Activated CD8-positive, alpha-beta memory T cell treated with anti-CD3 and anti-CD28 coated beads for 24 hours (primary cell): Measurements from ENCODE around the gene CAPZB.

Experiments
- DNase-seq: peaks from one replicate; pipeline ENCODE4 v3.0.0-alpha.2; 2020

Gene CAPZB

DNA sequence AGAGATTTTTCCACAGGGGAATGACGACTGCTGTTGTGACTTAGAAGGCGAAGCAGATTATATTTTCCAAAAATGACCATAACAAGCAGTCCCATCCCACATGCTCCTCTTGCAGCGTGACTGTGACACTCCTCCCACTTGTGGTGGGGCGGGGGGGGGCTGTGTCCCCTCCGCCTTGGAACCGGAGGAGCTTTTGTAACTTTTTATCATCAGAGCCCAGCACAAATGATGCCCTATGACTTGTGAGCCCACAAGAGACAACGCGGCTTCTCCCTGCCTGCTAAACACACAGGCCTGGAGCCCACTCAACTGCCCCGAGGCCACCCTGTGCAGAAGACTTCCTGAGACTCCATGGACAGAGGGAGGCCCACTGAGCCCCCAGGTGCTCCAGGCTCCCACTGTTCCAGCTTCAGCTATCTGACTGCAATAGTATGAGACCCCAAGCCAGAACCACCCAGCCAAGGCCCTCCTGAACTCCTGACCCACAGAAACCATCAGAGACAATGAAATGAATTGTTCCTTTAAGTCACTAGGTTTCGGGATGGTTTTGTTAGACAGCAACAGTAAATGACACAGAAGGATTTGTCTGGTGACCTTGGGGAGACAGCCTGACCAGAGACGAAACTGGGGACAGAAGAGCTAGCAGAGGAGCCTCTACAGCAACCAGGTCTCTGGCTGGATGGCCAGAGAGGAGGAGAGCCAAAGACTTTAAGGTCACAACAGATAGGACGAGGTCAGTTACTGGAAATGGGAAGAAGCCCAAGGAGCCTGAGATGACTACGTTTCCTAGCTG is 58.8 kb downstream of the CAPZB start:
- DNase-seq, result no peak

DNA sequence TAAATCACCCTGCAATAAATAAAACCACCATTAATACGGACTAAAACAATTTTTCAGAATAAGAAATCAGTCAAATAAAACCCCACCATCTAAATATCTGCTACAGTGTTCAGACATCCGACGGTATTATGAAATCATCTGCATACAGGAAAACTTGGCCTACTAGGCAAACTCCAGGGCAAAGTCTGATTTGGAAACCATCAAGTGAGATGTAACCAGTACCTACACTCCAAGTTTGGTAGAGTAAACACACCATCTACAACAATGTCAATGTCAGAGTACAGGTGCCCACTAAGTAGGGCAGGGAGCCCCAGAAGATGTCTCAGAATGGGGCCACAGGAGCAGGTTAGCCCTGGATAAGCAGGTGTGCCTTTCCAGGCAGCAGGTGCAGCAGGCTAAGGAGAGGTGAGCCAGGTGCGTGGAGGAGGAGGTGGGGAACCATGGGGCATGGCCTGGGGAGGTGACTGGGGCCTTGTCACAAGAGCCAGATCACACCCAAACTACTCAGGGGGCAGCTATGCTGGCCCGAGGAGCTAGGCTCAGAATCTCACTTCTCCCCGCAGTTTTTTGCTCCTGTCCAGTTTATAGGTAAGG is 59.6 kb downstream of the CAPZB start:
- no peak for DNase-seq

DNA sequence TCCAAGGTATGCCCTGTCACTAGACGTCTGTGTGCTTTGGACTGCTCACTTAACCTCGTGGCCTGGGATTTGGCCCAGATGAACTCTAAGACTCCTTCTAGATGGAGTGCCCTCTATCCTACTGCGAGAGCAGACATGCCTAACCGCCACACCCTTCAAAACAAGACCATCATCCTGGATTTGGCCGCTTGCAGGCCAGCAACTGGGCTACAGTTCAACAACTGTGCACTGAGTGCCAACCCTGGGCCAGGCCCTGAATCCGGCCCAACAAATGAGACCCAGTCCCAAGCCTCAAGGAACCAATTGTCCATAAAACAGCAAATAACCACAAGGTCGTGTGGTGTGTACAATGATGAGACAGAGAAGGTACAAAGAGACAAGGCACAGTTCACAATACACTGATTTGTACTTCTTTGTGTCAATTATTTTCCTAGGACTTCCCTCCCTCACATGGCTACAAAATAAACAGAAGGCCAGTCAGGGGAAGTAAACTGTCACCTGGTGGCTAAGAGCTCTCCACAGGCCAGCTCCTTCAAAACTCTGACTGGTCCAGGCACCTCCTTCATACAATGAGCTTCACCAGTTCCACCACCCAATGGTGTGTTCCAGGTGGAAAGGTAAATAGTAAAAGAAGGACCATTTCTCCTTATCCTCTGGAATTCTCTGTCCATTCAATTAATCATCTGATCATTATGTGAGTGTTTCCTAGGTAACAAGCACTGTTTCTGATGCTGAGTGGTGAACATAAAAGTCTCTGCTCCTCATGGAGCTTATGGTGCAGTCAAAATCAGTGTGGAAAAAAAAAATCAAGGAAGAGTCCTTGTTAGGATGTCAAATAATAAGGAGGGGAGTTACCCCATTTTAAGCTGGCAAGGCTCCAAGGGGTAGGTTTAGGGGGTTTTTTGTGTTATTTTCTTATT is 60.4 kb downstream of the CAPZB start:
- DNase-seq, result no peak

DNA sequence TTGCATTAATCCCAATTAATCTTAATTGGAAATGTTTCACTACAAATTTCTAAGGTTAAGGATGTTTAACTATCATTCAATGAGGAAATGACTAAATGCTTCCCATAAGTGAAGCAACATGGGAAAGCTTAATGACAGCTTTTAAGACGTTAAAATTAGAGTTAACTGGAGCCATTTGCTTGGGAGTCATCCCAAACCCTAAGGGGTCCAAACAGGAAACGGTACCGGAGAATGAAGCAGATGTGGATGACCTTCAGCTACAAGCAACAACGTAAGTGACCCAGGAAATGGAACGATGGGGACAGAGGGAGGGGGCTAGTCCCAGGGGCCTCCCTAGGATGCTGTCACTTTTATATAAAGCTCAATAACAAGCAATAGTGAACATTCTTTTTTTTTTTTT is 62.2 kb downstream of the CAPZB start:
- DNase-seq, result no peak

DNA sequence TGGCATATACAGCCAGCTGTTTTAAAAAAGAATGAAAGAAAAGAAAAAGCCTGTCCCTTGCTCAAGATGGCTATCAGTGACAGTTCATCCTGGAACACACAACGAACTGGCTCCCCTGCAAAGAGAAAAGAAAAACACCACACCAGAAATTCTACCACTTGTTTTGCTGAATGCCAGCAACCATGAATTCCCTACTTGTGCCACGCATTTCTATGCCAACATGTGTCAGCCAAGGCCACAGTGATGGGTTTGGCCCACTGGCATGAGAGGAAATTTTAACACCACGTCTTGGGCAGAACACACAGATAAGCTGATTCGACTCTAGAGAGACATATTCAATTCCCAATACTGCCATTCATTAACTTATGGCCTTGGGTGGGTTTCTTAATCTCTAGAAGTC is 64.0 kb downstream of the CAPZB start:
- DNase-seq, result no peak

DNA sequence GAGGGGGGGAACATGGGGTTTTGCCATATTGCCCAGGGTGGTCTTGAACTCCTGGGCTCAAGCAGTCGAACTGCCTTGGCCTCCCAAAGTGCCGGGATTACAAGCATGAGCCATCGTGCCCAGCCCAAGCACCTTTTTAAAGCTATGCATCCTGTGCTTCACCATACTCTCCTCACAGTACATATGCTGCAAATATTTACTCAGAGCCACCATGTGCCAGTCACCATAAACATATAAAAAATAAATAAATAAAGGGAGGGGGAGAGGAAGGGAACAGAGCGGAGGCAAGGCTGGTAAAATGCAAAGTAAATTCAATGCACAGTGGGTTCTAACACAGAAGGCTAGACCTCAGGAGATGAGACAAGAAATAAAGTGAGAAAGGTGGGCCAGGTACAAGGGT is 64.7 kb downstream of the CAPZB start:
- DNase-seq, result no peak

DNA sequence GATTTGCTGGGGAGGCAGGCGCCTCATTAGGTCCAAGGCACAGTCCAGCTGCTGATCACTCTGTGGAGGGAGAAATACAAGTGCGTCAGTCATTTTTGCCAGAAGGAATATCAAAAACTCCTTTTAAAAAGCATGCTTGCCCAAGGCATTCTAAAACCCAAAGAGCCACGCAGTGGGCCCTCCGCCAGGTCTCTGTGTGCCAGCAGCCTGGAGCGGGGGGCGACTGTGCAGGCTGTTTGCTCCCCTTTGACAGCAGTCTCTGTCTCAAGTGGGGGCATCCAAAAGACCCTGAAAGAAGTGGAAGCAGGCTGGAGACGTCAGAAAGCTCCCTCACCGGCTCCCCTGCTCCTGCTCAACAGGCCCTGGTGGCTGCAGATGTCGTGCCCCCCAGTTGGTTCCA is 65.6 kb downstream of the CAPZB start:
- no peak for DNase-seq

DNA sequence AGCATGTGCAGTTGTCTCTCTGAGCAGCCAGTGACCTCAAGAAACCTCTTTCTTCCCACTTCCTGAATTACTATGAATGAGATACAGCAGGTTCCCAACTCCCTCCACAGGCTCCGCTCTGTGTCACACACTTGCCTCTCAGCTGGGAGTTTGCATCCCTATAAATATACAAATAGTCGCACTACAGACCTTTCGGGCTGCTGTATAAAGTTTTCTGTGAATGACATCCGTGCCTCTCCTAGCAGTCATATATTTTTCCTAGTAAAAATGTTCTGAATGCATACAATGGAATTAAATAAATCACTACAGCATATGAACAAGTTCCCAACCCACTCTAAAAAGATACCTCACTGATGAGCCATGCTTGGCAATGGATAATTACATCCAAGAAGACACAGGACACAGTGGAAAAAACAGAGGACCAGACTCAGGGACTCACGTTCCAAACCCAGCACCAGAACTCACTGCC is 66.8 kb downstream of the CAPZB start:
- no peak for DNase-seq

DNA sequence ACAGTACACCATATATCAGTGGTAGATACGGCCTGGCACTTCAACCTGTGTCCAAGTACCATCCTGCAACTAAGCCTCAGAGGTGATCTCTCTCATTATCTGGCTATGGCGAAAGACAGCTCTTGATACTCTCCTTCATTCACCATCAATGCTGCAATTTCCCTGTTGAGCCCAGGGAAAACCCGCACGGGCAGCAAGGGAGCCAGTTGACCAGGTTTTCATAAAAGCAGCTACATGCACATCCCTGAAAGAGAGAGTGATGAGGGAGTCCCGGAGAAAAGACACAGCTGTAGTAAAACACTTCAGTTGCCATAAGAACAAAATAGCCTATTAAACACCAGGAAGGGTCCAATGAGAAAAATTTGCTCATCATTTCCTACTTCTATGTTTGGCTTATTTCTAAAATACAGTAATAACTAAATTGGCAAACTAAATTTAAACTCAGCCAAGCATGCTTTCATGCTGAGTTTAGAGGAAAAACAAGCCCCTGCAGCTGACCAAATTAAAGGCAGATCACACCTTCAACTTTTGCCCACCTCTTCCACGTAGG is 68.3 kb downstream of the CAPZB start:
- DNase-seq, result no peak

DNA sequence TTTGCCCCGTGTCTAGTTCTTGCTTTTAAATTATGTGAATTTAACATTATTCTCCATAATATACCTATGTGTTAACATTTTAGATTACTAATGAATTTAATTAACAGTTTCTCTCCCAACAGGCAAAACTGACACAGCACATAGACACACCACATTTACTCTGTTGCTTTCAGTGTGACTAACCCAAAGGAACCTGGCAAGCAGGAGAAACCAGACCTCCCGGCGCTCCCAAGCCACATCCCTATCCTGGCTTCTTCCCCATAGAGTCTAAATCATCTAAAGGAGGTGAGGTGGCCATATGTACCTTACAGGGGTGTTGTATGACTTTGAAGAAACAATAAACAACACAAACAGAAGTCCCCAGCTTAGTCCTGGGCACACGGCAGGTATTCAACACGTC is 69.2 kb downstream of the CAPZB start:
- DNase-seq, result no peak

DNA sequence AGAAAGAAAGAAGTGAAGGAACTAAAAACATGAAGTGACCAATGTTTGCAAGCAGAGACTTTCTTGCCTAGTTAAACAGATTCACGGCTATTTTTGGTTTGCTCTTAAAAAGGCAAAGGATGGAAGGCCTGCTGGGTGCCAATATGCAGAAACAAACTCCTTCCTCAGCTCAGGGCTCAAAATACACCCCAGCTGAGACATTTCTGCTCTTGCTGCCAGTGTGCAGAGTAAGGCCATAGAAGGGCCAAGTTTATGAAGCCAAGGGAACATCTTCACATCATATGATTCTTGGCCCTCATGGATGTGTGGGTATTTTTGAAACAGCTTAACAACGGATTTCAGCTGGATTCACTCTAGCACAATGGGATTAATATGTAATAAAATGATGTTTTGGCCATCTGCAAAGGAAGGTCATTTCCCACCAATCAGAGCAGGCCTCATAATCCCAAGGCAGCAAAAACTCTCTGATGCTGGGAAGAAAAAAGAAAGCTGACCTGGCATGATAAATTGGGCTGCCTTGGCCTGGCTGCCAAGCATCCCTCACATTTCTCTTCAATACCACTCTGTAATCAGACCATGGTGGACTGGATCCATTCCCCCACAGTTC is 70.7 kb downstream of the CAPZB start:
- DNase-seq, result no peak

DNA sequence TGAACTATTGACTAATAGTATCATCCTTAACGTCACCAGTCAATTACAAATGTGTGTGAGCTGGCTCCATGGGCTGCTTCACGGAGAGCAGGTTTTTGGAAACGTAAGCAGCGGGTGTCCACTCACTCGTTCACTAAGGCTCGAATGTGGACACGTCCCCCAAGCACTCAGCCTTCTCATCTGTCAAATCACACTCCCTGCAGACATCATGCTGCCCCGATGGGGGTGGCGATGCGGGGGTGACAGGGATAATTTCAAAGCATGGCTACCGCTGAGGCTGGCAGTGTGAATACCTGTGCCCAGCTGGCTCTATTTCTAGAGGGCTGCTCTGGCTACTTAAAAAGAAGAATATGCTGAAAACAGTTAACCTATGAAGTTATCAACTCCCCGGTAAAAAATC is 71.3 kb downstream of the CAPZB start:
- DNase-seq, result no peak

DNA sequence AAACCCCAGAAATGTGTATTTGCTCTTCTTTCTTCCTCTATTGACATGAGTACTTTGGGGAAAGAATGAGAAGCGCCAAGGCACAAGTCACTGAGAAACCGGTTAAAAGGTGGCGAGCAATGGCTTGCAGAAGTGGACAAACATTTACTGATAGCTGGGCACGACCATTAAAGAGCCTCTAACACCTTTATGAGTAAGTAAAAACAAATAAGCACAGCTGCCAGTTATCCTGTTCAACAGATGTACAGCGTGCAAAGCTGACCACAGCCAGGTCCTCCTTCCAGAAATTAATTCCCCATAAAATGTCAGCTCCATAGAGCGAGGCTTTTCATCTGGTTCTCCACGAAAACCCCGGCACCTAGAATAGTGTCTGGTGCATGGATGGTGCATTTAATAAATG is 72.7 kb downstream of the CAPZB start:
- DNase-seq, result no peak

DNA sequence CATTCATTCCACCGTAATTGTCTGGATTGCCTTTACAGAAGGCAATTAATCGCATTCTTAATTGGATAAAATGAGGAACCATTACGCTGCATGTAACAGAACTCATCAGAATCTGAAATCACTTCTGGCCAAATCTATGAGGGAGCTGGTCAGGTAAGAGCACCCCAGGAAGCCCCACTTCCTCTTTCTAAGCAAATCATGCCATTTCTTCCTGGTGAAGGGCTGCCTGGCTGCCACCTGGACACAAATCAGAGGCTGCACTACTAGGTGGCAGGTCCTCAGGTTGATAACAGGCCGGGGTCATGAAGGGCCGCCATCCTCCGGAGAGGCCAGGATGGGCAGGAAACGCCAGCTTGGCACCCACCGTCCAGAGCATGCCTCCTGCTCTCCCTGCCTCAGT is 73.7 kb downstream of the CAPZB start:
- no peak for DNase-seq

DNA sequence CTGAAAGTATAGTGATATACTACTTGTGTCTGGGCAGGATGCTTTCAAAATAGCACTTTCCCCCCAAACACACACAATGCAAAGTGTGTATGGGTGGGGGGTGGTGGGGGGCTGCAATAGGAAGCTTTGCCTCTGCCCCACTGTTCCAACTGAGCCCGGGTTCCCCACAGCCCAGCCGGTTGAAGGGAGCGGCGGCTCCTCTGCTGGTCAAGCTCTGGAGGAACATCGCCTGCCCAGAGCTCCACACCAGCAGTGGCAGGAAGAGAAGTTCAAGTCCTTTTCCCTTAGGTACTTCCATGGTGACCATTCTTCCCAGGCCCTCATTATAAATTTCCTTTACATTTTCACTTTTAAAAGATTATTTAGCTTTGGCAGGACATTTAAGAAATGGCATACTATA is 74.9 kb downstream of the CAPZB start:
- no peak for DNase-seq

DNA sequence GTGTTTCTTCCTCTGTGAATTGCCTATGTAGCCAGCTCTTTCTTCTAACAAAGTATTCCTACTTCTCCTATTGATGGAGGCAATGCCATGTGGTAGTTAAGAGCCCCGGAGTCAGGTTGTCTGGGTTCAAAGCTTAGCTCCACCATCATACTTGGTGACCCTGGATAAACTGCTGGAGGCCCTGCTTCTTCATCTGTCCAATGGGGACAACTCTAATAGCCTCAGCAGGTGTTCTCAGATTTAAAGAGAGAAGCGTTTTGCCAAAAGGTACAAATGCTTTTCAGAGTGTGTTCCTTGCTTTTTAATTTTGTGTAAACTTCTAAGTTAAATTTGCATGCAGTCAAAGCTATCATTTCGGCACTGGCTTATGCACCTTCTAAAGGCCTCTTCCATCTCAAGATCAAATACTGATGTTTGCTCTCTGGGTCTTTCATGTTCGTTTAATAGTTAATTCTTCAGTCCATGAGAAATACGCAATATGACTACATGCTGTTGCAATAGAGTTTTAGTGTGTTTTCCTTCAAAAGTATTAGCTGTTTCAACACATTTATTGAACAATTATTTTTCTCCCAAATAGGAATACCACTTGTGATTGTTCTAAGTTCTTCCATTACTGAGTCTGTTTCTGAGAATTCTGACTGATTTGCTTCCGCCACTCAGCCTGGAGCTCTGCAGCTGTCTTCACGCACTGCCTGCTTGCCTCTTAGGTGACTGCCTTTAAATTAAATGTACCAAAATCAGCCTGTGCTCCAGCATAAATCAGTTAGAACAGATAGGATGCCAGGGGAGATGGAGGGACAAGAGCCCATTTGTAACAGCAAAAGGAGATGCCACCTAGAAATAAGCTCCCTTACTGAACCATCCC is 75.6 kb downstream of the CAPZB start:
- DNase-seq, result no peak

DNA sequence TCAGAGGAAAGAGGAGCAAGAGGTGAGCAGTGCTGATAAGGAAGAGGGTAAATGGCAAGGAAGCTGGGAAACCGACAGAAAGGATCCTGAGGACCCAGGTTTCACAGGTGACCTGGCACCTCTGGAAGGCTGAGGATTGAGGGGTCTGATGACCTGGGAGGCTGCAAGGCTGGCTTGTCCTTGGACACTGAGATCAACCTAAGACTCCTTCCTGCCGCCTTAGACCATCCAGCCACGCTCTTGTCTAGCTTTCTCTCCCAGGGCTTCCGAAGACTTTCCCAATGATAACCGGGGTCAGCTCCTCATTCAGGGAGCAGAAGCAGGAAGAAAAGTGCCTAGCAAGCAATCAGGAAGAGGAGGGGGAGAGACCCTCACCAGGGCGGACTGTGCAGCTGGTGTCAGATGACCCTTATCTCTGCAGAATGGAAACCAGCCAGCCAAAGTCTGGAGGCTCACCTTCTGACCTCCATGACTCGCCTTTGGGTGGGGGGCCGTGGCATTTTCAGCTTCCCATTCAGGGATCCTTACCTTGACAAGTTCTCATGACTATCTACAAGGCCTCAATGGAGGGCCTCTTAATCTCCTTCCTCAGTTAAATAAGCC is 77.7 kb downstream of the CAPZB start:
- no peak for DNase-seq

DNA sequence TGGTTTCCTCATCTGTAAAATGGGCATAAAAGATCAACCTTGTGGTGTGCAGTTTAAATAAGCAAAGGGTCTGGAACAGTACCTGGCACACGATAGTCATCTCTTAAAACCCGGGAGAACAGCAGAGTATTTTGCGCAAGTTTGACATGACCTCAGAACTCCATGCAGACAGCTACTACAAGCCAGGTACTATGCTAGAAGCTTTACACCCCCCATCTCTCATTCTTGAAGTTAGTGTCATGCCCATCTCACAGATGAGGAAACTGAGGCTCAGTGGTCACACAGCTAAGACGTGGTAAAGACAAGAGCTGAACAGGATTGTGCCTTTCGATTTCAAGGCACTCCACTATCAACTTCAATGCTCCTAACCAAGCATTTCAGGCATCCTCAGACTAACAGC is 78.7 kb downstream of the CAPZB start:
- no peak for DNase-seq

DNA sequence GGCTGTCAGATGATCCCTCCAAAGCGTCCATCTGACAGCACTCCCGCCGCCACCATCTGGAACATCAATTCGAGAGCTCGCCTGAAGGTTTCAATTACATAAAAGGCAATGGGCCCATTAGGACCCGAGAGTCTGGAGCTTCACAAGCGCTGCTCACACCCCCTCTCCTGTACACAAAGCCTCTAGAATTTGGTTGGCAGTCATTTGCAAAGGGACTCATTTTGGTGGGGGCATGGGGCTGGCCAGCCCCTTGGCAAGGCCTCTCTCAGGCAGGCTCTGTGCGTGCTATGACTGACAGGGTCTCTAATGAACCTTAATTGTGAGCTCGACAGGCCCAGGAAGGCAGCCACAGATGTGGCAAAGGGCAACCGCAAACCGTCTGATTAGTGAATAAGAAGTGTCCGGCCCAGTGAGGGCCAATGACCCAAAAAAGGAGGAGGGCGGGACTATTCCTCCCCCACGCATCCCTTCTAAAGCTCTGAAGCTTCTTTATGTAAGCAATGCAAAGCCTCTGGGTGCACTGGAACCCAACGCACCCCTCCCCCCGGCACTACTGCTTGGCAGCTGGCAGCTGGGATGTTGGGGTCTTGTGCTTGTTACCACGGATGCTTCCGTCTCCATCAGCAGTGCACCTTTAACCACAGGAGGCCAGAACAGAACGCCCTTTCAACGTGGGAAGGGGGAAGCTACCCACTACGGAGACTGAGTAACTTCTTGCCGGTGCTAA is 79.4 kb downstream of the CAPZB start:
- no peak for DNase-seq

DNA sequence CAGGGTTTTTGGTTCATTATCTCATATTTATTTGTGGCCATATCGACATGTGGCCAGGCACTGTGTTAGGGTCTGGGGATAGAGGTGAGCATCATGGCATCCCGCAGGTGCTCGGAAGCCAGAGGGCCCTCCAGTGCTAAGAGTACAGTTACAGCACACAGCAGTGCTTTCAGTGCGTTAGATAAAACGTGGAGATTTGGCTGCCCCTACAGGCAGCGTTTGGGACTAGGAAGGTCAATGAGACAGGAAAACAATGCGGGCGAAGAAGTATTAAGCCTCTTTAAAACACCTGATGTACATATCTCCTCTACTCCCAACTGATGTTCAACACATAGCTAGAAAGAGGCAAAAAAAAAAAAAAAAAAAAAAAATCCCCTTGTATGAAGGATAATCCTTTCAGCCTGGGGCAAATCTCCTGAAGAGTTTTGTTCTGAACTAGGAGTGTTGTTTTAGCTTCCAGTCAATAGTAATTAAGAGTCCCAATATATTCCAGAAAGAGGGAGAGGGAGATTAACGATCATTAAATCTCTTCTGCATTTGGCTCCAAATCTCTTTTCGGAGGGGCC is 80.1 kb downstream of the CAPZB start:
- no peak for DNase-seq
